Neural cell (in vitro differentiated cells): ENCODE measurements around the gene ERGIC3. TPM values are rescaled to one million over a fixed set of nuclear protein-coding genes. Genes with fewer than 3 reads are reported as not detected.

Experiments
- H2AFZ ChIP-seq: fragments of 200-600, 300-800 bp; sonication (generic), shearing (Covaris generic); 2 replicates; pipeline ENCODE4 v1.6.0; 2014; ENCODE audit warnings: low read depth, mild to moderate bottlenecking, antibody characterized with exemption, low read length, moderate library complexity
- H3F3A ChIP-seq: fragments of 200-600 bp; shearing (Covaris generic); 2 replicates; pipeline ENCODE4 v1.6.1; 2016; ENCODE audit warnings: mild to moderate bottlenecking, moderate library complexity, mixed read lengths, antibody characterized with exemption, low read length; ENCODE audit not compliant: insufficient read depth, poor library complexity, severe bottlenecking
- H3K27ac ChIP-seq: fragments of 200-600, 300-800 bp; sonication (generic), shearing (Covaris generic); 2 replicates; pipeline ENCODE4 v1.5.1; 2014; ENCODE audit warnings: mild to moderate bottlenecking, low read length, moderate library complexity
- H3K27me3 ChIP-seq: fragments of 300-800, 200-600 bp; sonication (generic), shearing (Covaris generic); 2 replicates; pipeline ENCODE4 v1.6.0; 2014; ENCODE audit warnings: mild to moderate bottlenecking, low read depth, low read length, moderate library complexity; ENCODE audit not compliant: insufficient read depth
- H3K36me3 ChIP-seq: fragments of 300-800, 200-600 bp; sonication (generic), shearing (Covaris generic); 2 replicates; pipeline ENCODE4 v1.5.1; 2014; ENCODE audit warnings: mild to moderate bottlenecking, antibody characterized with exemption, low read length, moderate library complexity; ENCODE audit not compliant: insufficient read depth
- H3K4me2 ChIP-seq: fragments of 300-800, 200-600 bp; sonication (generic), shearing (Covaris generic); 2 replicates; pipeline ENCODE4 v1.6.0; 2014; ENCODE audit warnings: mild to moderate bottlenecking, low read length
- H3K4me3 ChIP-seq: fragments of 300-800, 200-600 bp; sonication (generic), shearing (Covaris generic); 2 replicates; pipeline ENCODE4 v1.5.1; 2014; ENCODE audit warnings: mild to moderate bottlenecking, low read length, moderate library complexity
- H3K79me2 ChIP-seq: fragments of 200-600 bp; shearing (Covaris generic); replicated peaks from 2 replicates; pipeline ENCODE4 v1.6.0; 2014; ENCODE audit warnings: mild to moderate bottlenecking, low read length, moderate library complexity; ENCODE audit not compliant: insufficient read depth
- H3K9ac ChIP-seq: fragments of 300-800, 200-600 bp; sonication (generic), shearing (Covaris generic); 2 replicates; pipeline ENCODE4 v1.6.1; 2016; ENCODE audit warnings: mild to moderate bottlenecking, low read length, mixed read lengths
- H3K9me2 ChIP-seq: fragments of 200-600 bp; shearing (Covaris generic); 2 replicates; pipeline ENCODE4 v1.6.1; 2016; ENCODE audit warnings: mild to moderate bottlenecking, low read length, mixed read lengths; ENCODE audit not compliant: insufficient read depth
- H3K9me3 ChIP-seq: fragments of 200-600, 300-800 bp; sonication (generic), shearing (Covaris generic); 2 replicates; pipeline ENCODE4 v1.6.1; 2016; ENCODE audit warnings: mild to moderate bottlenecking, mixed run types, low read length, moderate library complexity, mixed read lengths
- H4K20me1 ChIP-seq: fragments of 200-600 bp; shearing (Covaris generic); 2 replicates; pipeline ENCODE4 v1.6.1; 2016; ENCODE audit warnings: mild to moderate bottlenecking, mixed run types; ENCODE audit not compliant: insufficient read depth
- EP300 ChIP-seq: fragments of 450-650 bp; conservative IDR thresholded peaks from 2 replicates; pipeline ENCODE4 v1.6.1; 2014; ENCODE audit warnings: antibody characterized with exemption, mild to moderate bottlenecking, moderate library complexity; ENCODE audit not compliant: poor library complexity, severe bottlenecking
- EZH2 ChIP-seq: fragments of 200-600, 300-800 bp; shearing (Covaris generic), sonication (generic); IDR thresholded peaks from 2 replicates; pipeline ENCODE4 v1.6.1; 2014; ENCODE audit warnings: antibody characterized with exemption, low read length, borderline replicate concordance, mild to moderate bottlenecking; ENCODE audit not compliant: insufficient read depth, poor library complexity, severe bottlenecking
- MXI1 ChIP-seq: fragments of 450-650 bp; conservative IDR thresholded peaks from 2 replicates; pipeline ENCODE4 v1.6.1; 2014; ENCODE audit warnings: antibody characterized with exemption, mild to moderate bottlenecking; ENCODE audit not compliant: poor library complexity, severe bottlenecking
- POLR2AphosphoS5 ChIP-seq: IDR thresholded peaks from 2 replicates; pipeline ENCODE4 v1.6.1; 2012
- RAD21 ChIP-seq: fragments of 450-650 bp; conservative IDR thresholded peaks from 2 replicates; pipeline ENCODE4 v1.6.1; 2014; ENCODE audit warnings: antibody characterized with exemption, mild to moderate bottlenecking, moderate library complexity
- SMC3 ChIP-seq: fragments of 450-650 bp; conservative IDR thresholded peaks from 2 replicates; pipeline ENCODE4 v1.6.1; 2014; ENCODE audit warnings: antibody characterized with exemption, mild to moderate bottlenecking, moderate library complexity; ENCODE audit not compliant: poor library complexity
- TAF1 ChIP-seq: IDR thresholded peaks from 2 replicates; pipeline ENCODE4 v1.6.1; 2012; ENCODE audit warnings: low read depth
- polyA plus RNA-seq: library from polyadenylated mRNA; depleted of rRNA; stranded (reverse); fragments of >200 nt; gene quantifications from 2 replicates; pipeline ENCODE4 v1.2.3, GENCODE V29; 2014
- TF ChIP-seq, protein P1 (sequence below): IDR thresholded peaks from 2 replicates; pipeline ENCODE4 v1.6.1; 2012; ENCODE audit warnings: borderline replicate concordance
- TF ChIP-seq, protein P2 (sequence below): fragments of 450-650 bp; IDR thresholded peaks from 2 replicates; pipeline ENCODE4 v1.5.1; 2014; ENCODE audit warnings: antibody characterized with exemption, mild to moderate bottlenecking, moderate library complexity; ENCODE audit not compliant: poor library complexity, severe bottlenecking

ERGIC3 gene
- polyA plus RNA-seq, 1 donor from 2014 or later: 385 TPM

DNA sequence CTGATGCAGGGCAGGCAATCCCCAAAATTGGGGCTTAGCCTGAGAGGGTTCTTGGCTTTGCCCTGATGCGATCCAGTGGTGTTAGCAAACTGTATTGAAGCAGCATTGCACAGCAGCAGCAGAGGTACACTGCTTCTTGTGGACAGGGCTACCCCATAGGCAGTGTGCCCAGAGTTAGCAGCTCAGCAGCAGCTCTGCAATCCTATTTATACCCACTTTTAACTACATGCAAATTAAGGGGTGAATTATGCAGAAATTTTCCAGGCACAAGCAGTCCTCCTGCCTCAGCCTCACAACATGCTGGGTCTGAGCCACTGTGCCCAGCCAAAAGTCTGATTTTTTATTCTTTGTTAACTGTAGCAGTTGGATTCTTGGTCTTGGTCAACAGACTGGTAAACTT is 16.2 kb upstream of the ERGIC3 start:
- no peak overlapping the region for H2AFZ ChIP-seq
- no peaks in the 10 kb centered on the region for H3F3A ChIP-seq
- no peaks in the 10 kb centered on the region for H3K79me2 ChIP-seq
- H4K20me1 ChIP-seq: no peaks in the 10 kb centered on the region
- TF ChIP-seq, protein P1, sequence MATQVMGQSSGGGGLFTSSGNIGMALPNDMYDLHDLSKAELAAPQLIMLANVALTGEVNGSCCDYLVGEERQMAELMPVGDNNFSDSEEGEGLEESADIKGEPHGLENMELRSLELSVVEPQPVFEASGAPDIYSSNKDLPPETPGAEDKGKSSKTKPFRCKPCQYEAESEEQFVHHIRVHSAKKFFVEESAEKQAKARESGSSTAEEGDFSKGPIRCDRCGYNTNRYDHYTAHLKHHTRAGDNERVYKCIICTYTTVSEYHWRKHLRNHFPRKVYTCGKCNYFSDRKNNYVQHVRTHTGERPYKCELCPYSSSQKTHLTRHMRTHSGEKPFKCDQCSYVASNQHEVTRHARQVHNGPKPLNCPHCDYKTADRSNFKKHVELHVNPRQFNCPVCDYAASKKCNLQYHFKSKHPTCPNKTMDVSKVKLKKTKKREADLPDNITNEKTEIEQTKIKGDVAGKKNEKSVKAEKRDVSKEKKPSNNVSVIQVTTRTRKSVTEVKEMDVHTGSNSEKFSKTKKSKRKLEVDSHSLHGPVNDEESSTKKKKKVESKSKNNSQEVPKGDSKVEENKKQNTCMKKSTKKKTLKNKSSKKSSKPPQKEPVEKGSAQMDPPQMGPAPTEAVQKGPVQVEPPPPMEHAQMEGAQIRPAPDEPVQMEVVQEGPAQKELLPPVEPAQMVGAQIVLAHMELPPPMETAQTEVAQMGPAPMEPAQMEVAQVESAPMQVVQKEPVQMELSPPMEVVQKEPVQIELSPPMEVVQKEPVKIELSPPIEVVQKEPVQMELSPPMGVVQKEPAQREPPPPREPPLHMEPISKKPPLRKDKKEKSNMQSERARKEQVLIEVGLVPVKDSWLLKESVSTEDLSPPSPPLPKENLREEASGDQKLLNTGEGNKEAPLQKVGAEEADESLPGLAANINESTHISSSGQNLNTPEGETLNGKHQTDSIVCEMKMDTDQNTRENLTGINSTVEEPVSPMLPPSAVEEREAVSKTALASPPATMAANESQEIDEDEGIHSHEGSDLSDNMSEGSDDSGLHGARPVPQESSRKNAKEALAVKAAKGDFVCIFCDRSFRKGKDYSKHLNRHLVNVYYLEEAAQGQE: no peak
- no peak for TF ChIP-seq EP300
- TF ChIP-seq, protein P2, sequence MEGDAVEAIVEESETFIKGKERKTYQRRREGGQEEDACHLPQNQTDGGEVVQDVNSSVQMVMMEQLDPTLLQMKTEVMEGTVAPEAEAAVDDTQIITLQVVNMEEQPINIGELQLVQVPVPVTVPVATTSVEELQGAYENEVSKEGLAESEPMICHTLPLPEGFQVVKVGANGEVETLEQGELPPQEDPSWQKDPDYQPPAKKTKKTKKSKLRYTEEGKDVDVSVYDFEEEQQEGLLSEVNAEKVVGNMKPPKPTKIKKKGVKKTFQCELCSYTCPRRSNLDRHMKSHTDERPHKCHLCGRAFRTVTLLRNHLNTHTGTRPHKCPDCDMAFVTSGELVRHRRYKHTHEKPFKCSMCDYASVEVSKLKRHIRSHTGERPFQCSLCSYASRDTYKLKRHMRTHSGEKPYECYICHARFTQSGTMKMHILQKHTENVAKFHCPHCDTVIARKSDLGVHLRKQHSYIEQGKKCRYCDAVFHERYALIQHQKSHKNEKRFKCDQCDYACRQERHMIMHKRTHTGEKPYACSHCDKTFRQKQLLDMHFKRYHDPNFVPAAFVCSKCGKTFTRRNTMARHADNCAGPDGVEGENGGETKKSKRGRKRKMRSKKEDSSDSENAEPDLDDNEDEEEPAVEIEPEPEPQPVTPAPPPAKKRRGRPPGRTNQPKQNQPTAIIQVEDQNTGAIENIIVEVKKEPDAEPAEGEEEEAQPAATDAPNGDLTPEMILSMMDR: no peak
- no peak for TF ChIP-seq POLR2AphosphoS5
- TF ChIP-seq RAD21: no peak
- no peak for TF ChIP-seq EZH2
- TF ChIP-seq SMC3: no peak
- TF ChIP-seq TAF1: no peak
- TF ChIP-seq MXI1: no peak
- H3K27me3 ChIP-seq: no peaks in the 10 kb centered on the region
- H3K4me2 ChIP-seq: no peak overlapping the region
- no peak overlapping the region for H3K27ac ChIP-seq
- no peaks in the 10 kb centered on the region for H3K36me3 ChIP-seq
- no peak overlapping the region for H3K4me3 ChIP-seq
- H3K9me3 ChIP-seq: no peaks in the 10 kb centered on the region
- H3K9ac ChIP-seq: no peak overlapping the region
- H3K9me2 ChIP-seq: no peaks in the 10 kb centered on the region

DNA sequence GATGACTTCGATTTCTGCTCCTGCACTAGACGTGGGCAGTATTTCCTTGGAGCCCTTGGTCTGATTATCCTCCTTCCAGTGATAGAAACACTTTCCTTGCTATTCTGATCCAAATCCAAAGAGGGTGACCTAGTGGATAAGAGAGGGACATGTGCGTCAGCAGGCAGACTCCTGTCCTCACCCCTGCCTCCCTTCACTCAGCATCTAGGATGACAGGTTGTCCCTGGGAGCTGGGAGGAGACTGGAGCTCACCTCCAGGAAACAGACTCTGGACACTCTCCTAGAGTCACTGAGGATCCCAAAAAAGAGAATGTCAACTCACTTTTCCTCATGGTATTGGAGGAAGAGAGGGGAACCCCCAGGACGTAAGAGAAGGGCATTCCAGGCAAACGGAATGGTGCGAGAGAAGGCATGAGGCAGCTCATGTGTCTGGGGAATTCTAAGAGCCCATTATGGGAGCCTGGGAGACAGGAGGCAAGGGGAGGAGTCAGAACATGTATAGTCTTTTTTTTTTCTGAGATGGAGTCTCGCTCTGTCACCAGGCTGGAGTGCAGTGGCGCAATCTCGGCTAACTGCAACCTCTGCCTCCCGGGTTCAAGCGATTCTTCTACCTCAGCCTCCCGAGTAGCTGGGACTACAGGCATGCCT is 14.6 kb upstream of the ERGIC3 start:
- H3F3A ChIP-seq: no peaks in the 10 kb centered on the region
- H3K4me2 ChIP-seq: no peak overlapping the region
- TF ChIP-seq MXI1 (no peak), TAF1 (no peak), POLR2AphosphoS5 (no peak), RAD21 (no peak), SMC3 (no peak), EP300 (no peak), EZH2 (no peak)
- TF ChIP-seq, protein P2: no peak
- TF ChIP-seq, protein P1: no peak
- H2AFZ ChIP-seq: no peak overlapping the region
- H3K27ac ChIP-seq: no peak overlapping the region
- H3K79me2 ChIP-seq: no peaks in the 10 kb centered on the region
- no peaks in the 10 kb centered on the region for H3K36me3 ChIP-seq
- no peak overlapping the region for H3K9ac ChIP-seq
- H3K4me3 ChIP-seq: no peak overlapping the region
- no peaks in the 10 kb centered on the region for H3K27me3 ChIP-seq
- no peaks in the 10 kb centered on the region for H4K20me1 ChIP-seq
- no peaks in the 10 kb centered on the region for H3K9me2 ChIP-seq
- no peaks in the 10 kb centered on the region for H3K9me3 ChIP-seq
